Measurements from ENCODE around the gene ASH1L.
"Not testable (repeated sequence)": the region's sequence is repeated elsewhere in the genome, so short reads cannot be mapped to it uniquely, and the experiment has no call there.

ASH1L gene

DNA sequence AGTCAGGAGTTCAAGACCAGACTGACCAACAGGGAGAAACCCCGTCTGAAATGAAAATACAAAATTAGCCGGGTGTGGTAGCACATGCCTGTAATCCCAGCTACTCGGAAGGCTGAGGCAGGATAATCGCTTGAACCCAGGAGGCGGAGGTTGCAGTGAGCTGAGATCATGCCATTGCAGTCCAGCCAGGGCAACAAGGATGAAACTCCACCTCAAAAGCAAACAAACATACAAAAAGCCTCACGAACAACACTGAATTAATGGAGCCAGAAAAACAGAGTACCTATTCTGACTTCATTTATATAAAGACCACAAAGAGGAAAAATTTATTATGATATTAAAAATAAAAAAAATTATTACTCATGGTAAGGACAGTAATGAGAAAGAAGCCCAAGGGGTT is 75.7 kb downstream of the ASH1L start:
- DNase-seq: not testable (repeated sequence)

DNA sequence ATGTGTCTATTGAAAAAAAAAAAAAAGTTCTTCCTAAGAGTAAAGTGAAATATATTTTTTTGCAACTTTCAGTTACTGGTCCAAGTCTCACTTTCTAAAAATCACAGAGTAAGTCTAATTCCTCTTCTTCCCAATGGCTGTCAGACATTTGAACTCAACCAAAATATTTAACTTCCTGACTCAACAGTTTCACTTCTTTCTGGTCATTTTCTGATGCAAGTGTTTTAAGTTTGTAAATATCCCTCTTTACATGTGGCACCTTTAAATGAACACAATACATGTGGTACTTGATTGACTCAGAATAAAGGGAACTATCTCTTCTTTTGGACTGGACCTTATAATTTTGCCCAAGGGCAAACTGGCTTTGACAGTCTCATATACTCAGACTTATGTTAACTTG is 76.7 kb downstream of the ASH1L start:
- no peak for DNase-seq

DNA sequence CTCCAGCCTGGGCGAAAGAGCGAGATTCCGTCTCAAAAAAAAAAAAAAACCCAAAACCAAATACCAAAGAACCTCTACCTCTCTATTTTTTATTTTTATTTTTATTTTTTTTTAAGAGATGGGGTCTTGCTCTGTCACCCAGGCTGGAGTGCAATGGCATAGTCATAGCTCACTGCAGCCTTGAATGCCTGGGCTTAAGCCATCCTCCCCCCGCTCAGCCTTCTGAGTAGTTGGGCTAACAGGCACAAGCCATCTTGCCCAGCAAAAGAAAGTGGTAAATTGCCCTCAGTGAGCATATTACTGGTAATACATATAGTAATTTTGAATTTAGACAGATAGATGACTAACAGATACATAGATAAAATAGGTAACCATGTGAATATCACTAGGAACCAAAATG is 77.4 kb downstream of the ASH1L start:
- DNase-seq: no peak

GRCh38 chr1:155481741-155482241 is 80.8 kb downstream of the ASH1L start:
- no peak for DNase-seq

DNA sequence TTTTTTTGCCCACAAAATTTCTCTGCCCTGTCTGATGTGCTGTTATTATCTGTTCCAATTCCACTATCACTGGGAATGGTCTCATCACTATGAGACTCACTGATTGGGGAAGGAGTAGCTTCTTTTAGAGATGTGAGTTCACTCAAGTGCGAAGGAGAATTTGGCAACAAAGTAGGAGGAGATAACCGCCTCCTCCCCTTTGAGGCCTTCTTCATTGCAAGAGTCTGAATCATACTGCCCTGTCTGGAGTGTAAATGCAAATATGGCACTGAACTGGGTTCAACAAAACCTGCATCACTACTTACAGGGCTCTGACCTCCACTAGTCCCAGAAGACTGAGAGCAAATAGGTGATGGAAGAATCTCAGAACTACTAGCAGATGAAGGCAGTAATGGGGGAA is 83.4 kb downstream of the ASH1L start:
- no peak for DNase-seq

DNA sequence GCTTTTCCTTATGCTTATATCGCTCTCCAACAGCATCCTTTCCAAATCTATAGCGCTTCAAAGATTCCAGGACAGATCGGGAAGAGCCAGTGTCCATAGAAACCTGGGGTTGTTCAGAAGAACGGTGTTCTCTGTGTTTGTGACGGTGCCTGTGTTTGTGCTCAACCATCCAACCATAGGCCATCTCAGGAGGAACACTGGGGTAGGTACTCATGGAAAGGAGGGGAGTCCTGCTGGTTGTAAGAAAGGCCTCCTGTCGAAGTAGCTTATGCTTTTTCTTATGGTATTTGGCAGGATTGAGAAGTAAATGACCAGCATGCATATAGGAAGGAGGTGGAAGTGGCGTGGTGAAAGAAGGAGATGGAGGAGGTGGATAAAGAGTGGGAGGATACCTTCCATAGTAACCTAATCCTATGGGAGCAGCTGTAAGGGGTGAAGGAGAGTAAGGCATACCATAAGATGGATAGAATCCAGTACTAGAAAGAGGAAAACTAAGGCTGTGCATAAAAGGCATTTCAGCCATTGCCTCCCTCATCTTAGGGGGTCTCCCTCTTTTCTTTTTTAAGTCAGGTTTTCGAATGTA is 84.2 kb downstream of the ASH1L start:
- no peak for DNase-seq

- DNase-seq: no peak
These were observed 88.5 kb downstream of the ASH1L start for GRCh38 chr1:155474146-155474545.

DNA sequence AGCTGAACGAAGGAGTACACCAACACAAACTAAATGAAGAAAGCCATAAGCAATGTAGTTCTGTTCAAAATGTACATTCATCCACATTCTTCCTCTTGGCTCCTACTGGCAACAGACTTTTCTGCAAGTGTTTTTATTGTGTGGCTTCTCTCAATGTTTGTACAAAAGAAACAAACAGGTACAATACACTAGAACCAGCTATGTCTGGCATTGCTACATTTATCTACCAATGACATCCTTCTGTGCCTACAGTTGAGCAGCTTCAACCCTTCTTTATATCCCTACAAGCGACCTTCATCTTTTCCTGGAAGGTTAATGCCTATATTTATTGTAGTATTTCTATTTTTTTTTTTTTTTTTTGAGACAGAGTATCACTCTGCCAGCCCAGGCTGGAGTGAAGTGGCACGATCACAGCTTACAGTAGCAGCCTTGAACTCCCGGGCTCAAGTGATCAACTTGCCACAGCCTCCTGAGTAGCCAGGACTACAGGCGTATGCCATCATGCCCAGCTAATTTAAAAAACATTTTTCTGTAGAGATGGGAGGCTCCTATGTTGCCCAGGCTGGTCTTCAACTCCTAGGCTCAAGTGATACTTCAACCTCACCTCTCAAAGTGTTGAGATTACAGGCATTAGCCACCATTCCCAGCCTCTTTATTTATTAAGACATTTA is 89.3 kb downstream of the ASH1L start:
- DNase-seq: no peak

DNA sequence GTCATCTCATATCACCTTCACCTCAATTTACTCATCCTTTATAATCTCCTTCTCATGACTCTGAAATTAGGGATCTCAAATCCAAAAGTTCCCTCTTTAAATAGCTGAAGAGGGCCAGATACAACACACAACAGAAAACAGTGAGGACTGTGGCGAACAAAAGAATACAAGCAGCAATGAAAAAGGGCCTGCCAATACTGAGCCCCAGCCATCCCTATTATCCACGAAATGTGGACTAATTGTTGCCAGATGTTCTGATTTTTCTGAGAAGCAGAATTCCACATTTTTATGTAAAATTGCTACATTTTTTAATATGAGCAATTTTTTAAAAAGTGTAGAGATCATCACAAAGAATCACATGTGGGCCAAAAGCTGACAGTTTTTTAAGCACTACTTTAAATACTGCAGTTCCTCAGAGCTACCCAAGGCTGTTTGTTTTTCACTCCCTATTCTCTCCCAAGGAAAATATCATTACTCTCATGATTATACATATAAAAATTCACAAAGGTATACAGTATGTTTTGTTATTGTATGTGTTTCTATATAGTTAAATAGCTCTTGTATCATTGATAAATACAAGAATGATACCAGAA is 90.0 kb downstream of the ASH1L start:
- no peak for DNase-seq

DNA sequence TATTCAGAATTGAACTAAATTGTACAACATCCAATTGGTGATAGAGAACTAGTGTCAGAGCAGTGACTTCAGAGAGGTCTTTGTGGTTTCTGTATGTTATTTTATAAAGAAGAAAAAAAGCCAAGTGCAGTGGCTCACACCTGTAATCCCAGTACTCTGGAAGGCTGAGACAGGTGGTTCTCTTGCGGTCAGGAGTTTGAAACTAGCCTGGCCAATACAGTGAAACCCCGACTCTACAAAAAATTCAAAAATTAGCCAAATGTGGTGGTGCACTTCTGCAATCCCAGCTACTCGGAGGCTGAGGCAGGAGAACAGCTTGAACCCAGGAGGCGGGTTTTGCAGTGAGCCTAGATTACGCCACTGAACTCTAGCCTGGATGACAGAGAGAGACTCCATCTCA is 90.7 kb downstream of the ASH1L start:
- DNase-seq: no peak

GRCh38 chr1:155471026-155471425 is 91.6 kb downstream of the ASH1L start:
- DNase-seq: no peak

DNA sequence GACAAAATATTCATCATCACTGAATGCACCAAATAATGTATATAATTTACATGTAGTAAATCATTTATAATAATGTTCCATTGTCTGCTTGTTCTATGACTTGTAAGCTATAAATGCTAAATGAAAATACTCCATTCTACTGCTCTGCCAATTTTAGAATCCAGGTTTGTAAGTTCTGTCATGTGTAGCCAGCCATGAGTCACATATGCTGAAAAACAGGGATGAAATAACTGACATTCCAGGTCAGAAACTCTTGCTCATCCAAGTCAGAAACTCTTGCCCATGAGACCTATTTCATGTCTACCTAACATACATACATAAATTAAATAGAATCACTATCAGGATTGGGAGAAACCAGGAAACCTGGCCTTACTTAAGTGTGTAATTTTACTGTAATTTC is 95.6 kb downstream of the ASH1L start:
- DNase-seq: no peak

DNA sequence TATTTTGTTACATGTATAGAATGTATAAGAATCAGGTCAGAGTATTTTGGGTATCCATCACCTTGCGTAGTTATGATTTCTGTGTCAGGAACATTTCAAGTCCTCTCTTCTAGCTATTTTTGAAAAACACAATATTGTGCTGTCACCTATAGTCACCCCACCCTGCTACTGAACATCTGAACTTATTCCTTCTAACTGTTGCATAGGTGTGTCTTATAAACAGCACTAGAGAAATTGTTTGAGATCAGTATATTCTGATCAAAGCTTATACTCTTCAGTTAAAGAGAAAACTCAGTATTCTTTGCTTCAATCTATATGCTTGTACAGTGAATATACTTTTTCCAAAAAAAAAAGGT is 96.0 kb downstream of the ASH1L start:
- no peak for DNase-seq

GRCh38 chr1:155463865-155464650 is 98.5 kb downstream of the ASH1L start:
- DNase-seq: no peak

GRCh38 chr1:155458111-155458510 is 104.5 kb downstream of the ASH1L start:
- DNase-seq: no peak

- DNase-seq: no peak
These were observed 105.3 kb downstream of the ASH1L start for GRCh38 chr1:155457266-155457665.

- DNase-seq: no peak
These were observed 106.9 kb downstream of the ASH1L start for GRCh38 chr1:155455588-155456195.

- no peak for DNase-seq
These were observed 108.5 kb downstream of the ASH1L start for GRCh38 chr1:155454096-155454495.

- no peak for DNase-seq
These were observed 109.5 kb downstream of the ASH1L start for GRCh38 chr1:155453141-155453540.

DNA sequence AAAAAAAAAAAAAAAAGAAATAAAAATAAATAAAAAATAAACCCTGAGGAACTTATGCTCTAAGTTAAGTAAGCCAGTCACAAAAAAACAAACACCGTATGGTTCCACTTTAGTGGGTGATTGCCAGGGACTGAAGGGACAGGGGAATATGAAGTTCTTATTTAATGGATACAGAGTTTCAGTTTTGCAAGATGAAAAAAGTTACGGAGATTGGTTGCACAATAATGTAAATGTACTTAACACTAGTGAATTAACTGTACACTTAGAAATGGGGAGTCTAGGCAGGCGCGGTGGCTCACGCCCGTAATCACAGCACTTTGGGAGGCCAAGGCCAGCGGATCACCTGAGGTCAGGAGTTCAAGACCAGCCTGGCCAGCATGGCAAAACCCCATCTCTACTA is 111.4 kb downstream of the ASH1L start:
- no peak for DNase-seq

DNA sequence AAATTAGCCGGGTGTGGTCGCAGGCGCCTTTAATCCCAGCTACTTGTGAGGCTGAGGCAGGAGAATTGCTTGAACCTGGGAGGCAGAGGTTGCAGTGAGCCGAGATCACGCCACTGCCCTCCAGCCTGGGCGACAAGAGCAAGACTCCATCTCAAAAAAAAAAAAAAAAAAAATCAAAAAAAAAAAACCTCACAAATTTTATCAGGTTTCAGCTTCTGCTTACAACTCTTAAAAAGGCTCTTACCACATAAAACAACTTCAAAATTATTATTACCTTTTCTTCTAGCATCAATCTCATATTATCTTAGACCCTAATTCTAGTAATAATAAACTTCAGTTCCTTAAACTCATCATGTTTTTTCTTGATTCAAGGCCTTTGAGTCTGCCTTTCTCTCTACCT is 120.2 kb downstream of the ASH1L start:
- not testable (repeated sequence) for DNase-seq

DNA sequence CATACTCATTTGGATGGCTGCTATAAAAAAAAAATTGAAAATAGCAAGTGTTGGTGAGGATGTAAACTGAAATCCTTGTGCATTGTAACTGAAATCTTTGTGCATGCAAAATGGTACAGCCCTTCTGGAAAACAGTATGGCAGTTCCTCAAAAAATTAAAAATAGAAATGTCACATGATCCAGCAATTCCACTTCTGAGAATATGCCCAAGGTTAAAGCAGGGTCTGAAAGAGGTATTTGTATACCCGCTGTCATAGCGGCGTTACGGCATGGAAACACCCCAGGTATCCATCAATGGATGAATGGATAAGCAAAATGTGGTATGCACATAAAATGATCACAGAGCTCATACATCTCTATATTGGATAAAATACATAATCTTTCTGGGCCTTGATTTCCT is 125.2 kb downstream of the ASH1L start:
- no peak for DNase-seq

GRCh38 chr1:155433831-155434389 is 128.7 kb downstream of the ASH1L start:
- not testable (repeated sequence) for DNase-seq
